Measurements from ENCODE around the gene GDF10. TPM values are rescaled to one million over a fixed set of nuclear protein-coding genes. Genes with fewer than 3 reads are reported as not detected.

GDF10 gene
- total RNA-seq, 1 donor = not detected

- no peak for DNase-seq (ENCODE audit: low read depth)
- no peak for TF ChIP-seq CTCF (IDR thresholded peaks at IDR 0.05; ENCODE audit: insufficient read depth, low read depth, low read length)
Measured at GRCh38 chr10:47261121-47261520, 38.9 kb upstream of the GDF10 start.

GRCh38 chr10:47261556-47261955 is 38.4 kb upstream of the GDF10 start:
- no peak for DNase-seq (ENCODE audit: low read depth)
- no peak overlapping the region for H3K4me3 ChIP-seq (ENCODE audit: low read depth, low read length)
- no peak for TF ChIP-seq CTCF (IDR thresholded peaks at IDR 0.05; ENCODE audit: insufficient read depth, low read depth, low read length)

More at GRCh38 chr10:47261121-47261520, 38.9 kb upstream of the GDF10 start:
- H3K4me3 ChIP-seq (ENCODE audit: low read depth, low read length) = no peak overlapping the region

GRCh38 chr10:47262606-47263533 is 37.1 kb upstream of the GDF10 start:
- no peak for TF ChIP-seq CTCF (IDR thresholded peaks at IDR 0.05; ENCODE audit: insufficient read depth, low read depth, low read length)
- DNase-seq (ENCODE audit: low read depth) = no peak
- no peak overlapping the region for H3K4me3 ChIP-seq (ENCODE audit: low read depth, low read length)

- no peak for TF ChIP-seq CTCF (IDR thresholded peaks at IDR 0.05; ENCODE audit: insufficient read depth, low read depth, low read length)
- DNase-seq (ENCODE audit: low read depth) = no peak
- no peak overlapping the region for H3K4me3 ChIP-seq (ENCODE audit: low read depth, low read length)
Measured at GRCh38 chr10:47264797-47265281, 35.2 kb upstream of the GDF10 start.

- H3K4me3 ChIP-seq (ENCODE audit: low read depth, low read length) = no peak overlapping the region
- DNase-seq (ENCODE audit: low read depth) = no peak
- TF ChIP-seq CTCF (IDR thresholded peaks at IDR 0.05; ENCODE audit: insufficient read depth, low read depth, low read length) = no peak
Measured at GRCh38 chr10:47266602-47267001, 33.4 kb upstream of the GDF10 start.

GRCh38 chr10:47268696-47269095 is 31.3 kb upstream of the GDF10 start:
- DNase-seq (ENCODE audit: low read depth) = no peak
- no peak overlapping the region for H3K4me3 ChIP-seq (ENCODE audit: low read depth, low read length)
- TF ChIP-seq CTCF (IDR thresholded peaks at IDR 0.05; ENCODE audit: insufficient read depth, low read depth, low read length) = no peak
